Measurements from ENCODE around the gene GTF2F2. TPM values are rescaled to one million over a fixed set of nuclear protein-coding genes. Genes with fewer than 3 reads are reported as not detected.

GTF2F2 gene
- total RNA-seq, 4 donors from 2014 or later: 24.5 to 35.0 (median 30.5) TPM

GRCh38 chr13:45102136-45102507, 18.2 kb upstream of the GTF2F2 start:
- WGBS: 73% methylated on average over 6 of the region's 6 CpGs
- Histone ChIP-seq H3K9me3 (no peaks in the 10 kb centered on the region), H3K4me1 (no peaks in the 10 kb centered on the region), H3K27ac (no peak overlapping the region), H3K36me3 (no peaks in the 10 kb centered on the region), H3K27me3 (no peaks in the 10 kb centered on the region), H3K4me3 (no peak overlapping the region)
- TF ChIP-seq POLR2A (IDR thresholded peaks at IDR 0.05): no peak
- TF ChIP-seq POLR2AphosphoS5 (IDR thresholded peaks at IDR 0.05): no peak
- TF ChIP-seq EP300 (IDR thresholded peaks at IDR 0.05): no peak
- TF ChIP-seq, protein P1, sequence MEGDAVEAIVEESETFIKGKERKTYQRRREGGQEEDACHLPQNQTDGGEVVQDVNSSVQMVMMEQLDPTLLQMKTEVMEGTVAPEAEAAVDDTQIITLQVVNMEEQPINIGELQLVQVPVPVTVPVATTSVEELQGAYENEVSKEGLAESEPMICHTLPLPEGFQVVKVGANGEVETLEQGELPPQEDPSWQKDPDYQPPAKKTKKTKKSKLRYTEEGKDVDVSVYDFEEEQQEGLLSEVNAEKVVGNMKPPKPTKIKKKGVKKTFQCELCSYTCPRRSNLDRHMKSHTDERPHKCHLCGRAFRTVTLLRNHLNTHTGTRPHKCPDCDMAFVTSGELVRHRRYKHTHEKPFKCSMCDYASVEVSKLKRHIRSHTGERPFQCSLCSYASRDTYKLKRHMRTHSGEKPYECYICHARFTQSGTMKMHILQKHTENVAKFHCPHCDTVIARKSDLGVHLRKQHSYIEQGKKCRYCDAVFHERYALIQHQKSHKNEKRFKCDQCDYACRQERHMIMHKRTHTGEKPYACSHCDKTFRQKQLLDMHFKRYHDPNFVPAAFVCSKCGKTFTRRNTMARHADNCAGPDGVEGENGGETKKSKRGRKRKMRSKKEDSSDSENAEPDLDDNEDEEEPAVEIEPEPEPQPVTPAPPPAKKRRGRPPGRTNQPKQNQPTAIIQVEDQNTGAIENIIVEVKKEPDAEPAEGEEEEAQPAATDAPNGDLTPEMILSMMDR (IDR thresholded peaks at IDR 0.05): no peak
- DNase-seq (ENCODE audit: low spot score in 2 of 2): no peak

- TF ChIP-seq, protein P1 (IDR thresholded peaks at IDR 0.05): no peak
- Histone ChIP-seq H3K36me3 (no peaks in the 10 kb centered on the region), H3K27me3 (no peaks in the 10 kb centered on the region), H3K9me3 (no peaks in the 10 kb centered on the region), H3K27ac (no peak overlapping the region), H3K4me3 (no peak overlapping the region), H3K4me1 (no peaks in the 10 kb centered on the region)
- WGBS: 85% methylated on average over 2 of the region's 2 CpGs
- DNase-seq (ENCODE audit: low spot score in 2 of 2): no peak
Observed at GRCh38 chr13:45103449-45103848, 16.9 kb upstream of the GTF2F2 start.

- WGBS: 91% methylated on average over 3 of the region's 3 CpGs
Observed at GRCh38 chr13:45104261-45104660, 16.0 kb upstream of the GTF2F2 start.

GRCh38 chr13:45105895-45106294, 14.4 kb upstream of the GTF2F2 start:
- H3K4me3 ChIP-seq: no peak overlapping the region
- H3K27me3 ChIP-seq: peaks cover 5% of the 10 kb centered on the region
- WGBS: 91% methylated on average over 4 of the region's 5 CpGs
- H3K9me3 ChIP-seq: no peaks in the 10 kb centered on the region
- no peak overlapping the region for H3K27ac ChIP-seq
- no peaks in the 10 kb centered on the region for H3K36me3 ChIP-seq
- no peaks in the 10 kb centered on the region for H3K4me1 ChIP-seq
- TF ChIP-seq, protein P1 (IDR thresholded peaks at IDR 0.05): no peak
- no peak for TF ChIP-seq EP300 (IDR thresholded peaks at IDR 0.05)
- TF ChIP-seq POLR2AphosphoS5 (IDR thresholded peaks at IDR 0.05): no peak
- no peak for TF ChIP-seq POLR2A (IDR thresholded peaks at IDR 0.05)
- no peak for DNase-seq (ENCODE audit: low spot score in 2 of 2)

More at GRCh38 chr13:45104261-45104660, 16.0 kb upstream of the GTF2F2 start:
- Histone ChIP-seq H3K4me1 (no peaks in the 10 kb centered on the region), H3K9me3 (no peaks in the 10 kb centered on the region), H3K4me3 (no peak overlapping the region), H3K27ac (no peak overlapping the region), H3K36me3 (no peaks in the 10 kb centered on the region), H3K27me3 (peaks cover 5% of the 10 kb centered on the region)
- TF ChIP-seq EP300 (IDR thresholded peaks at IDR 0.05) (no peak), POLR2AphosphoS5 (IDR thresholded peaks at IDR 0.05) (no peak), POLR2A (IDR thresholded peaks at IDR 0.05) (no peak)
- TF ChIP-seq, protein P1 (IDR thresholded peaks at IDR 0.05): no peak
- no peak for DNase-seq (ENCODE audit: low spot score in 2 of 2)

GRCh38 chr13:45107539-45107938, 12.8 kb upstream of the GTF2F2 start:
- no peak for DNase-seq (ENCODE audit: low spot score in 2 of 2)
- TF ChIP-seq, protein P1 (IDR thresholded peaks at IDR 0.05): no peak
- TF ChIP-seq POLR2AphosphoS5 (IDR thresholded peaks at IDR 0.05): no peak
- no peak for TF ChIP-seq POLR2A (IDR thresholded peaks at IDR 0.05)
- no peak for TF ChIP-seq EP300 (IDR thresholded peaks at IDR 0.05)
- 21% methylated on average over 1 of the region's 1 CpG for WGBS

More at GRCh38 chr13:45107539-45107938, 12.8 kb upstream of the GTF2F2 start:
- Histone ChIP-seq H3K27ac (no peak overlapping the region), H3K9me3 (no peaks in the 10 kb centered on the region), H3K27me3 (peaks cover 5% of the 10 kb centered on the region), H3K36me3 (no peaks in the 10 kb centered on the region), H3K4me3 (no peak overlapping the region), H3K4me1 (no peaks in the 10 kb centered on the region)
